ENCODE results near the gene CCM2L. TPM values are rescaled to one million over a fixed set of nuclear protein-coding genes. Genes with fewer than 3 reads are reported as not detected.

Gene CCM2L
- total and polyA plus RNA-seq, 9 of the 15 experiments (the other 6 are each of a cell fraction or from before 2014, with no cell fraction given), result 0.04 TPM; not detected in 8

- no peak overlapping the region for H2AFZ ChIP-seq (ENCODE audit: low read depth, low read length)
- H3K9me3 ChIP-seq (replicated peaks; ENCODE audit: control insufficient read depth, insufficient read depth, low read depth, low read length), result no peaks in the 10 kb centered on the region
- no peaks in the 10 kb centered on the region for H3K36me3 ChIP-seq (ENCODE audit: control insufficient read depth, insufficient read depth, low read length)
- WGBS (ENCODE audit: insufficient coverage, low coverage, missing lambda C conversion rate), result 11% methylated on average over 4 of the region's 4 CpGs
- TF ChIP-seq ZNF121 (CRISPR knock-in tag; conservative IDR thresholded peaks at IDR 0.05) (peak; percentile 77), PRMT5 (CRISPR knock-in tag; IDR thresholded peaks at IDR 0.05) (no peak), ZBTB9 (CRISPR knock-in tag; IDR thresholded peaks at IDR 0.05) (no peak)
- no TSS peak for BruUV-seq (replicated peaks)
- peaks cover 0 to 15% of the 10 kb centered on the region in 2 experiments; a peak in 2 of 5 replicates for H3K4me1 ChIP-seq (replicated peaks in 1 of 2; ENCODE audit: control insufficient read depth in 2 of 2, insufficient read depth in 2 of 2, low read length in 2 of 2)
- in situ Hi-C loops (cut with MboI), result no loop called here
- H3K27me3 ChIP-seq (ENCODE audit: control insufficient read depth in 2 of 2, insufficient read depth in 2 of 2, low read length in 2 of 2), result peaks cover 44 to 52% of the 10 kb centered on the region in 2 experiments
- no peaks in the 10 kb centered on the region for H4K20me1 ChIP-seq (replicated peaks; ENCODE audit: control insufficient read depth, insufficient read depth, low read length)
- no peaks in the 10 kb centered on the region for H3K9me1 ChIP-seq (ENCODE audit: control insufficient read depth, insufficient read depth, low read length)
- H3K4me2 ChIP-seq (ENCODE audit: insufficient read depth, low read length), result no peak overlapping the region
- DNase-seq (ENCODE audit: extremely low read depth in 1 of 4, low spot score in 3 of 4) (no peak), FAIRE-seq (no peak), ATAC-seq (no peak)
- H3K27ac ChIP-seq (ENCODE audit: extremely low read depth, low read depth, low read length), result no peak overlapping the region
- no peak overlapping the region for H3K9ac ChIP-seq (ENCODE audit: insufficient read depth in 1 of 2, low read depth in 2 of 2, low read length in 2 of 2)
- ChIA-PET CTCF (ENCODE audit: low intra/inter-chr PET ratio) (no interaction called here), POLR2A (no interaction called here)
- no peaks in the 10 kb centered on the region for H3K79me2 ChIP-seq (ENCODE audit: control insufficient read depth, insufficient read depth, low read length)
- H3K4me3 ChIP-seq, result no peak overlapping the region
- intact Hi-C loops (cut with micrococcal nuclease), result no loop called here
Measured at GRCh38 chr20:32050324-32050841, 40.1 kb downstream of the CCM2L start.

GRCh38 chr20:32050851-32051556 is 40.8 kb downstream of the CCM2L start:
- POLR2A ChIA-PET, result no interaction called here
- H3K27me3 ChIP-seq (ENCODE audit: control insufficient read depth in 2 of 2, insufficient read depth in 2 of 2, low read length in 2 of 2), result peaks cover 46 to 55% of the 10 kb centered on the region in 2 experiments
- peak; percentile 39; the same call in 1 of the 2 replicates for TF ChIP-seq VEZF1 (CRISPR knock-in tag; IDR thresholded peaks at IDR 0.05)
- no peak for TF ChIP-seq SRSF3 (IDR thresholded peaks at IDR 0.05; ENCODE audit: insufficient read depth, low read length)
- TF ChIP-seq NR0B1 (IDR thresholded peaks at IDR 0.05; ENCODE audit: partially characterized antibody), result no peak
- TF ChIP-seq CREB3L1 (IDR thresholded peaks at IDR 0.05; ENCODE audit: borderline replicate concordance, low read depth), result no peak
- TF ChIP-seq ZNF24 (IDR thresholded peaks at IDR 0.05), result peak; percentile 65
- TF ChIP-seq MEIS2 (IDR thresholded peaks at IDR 0.05; ENCODE audit: partially characterized antibody), result no peak

More at GRCh38 chr20:32050851-32051556, 40.8 kb downstream of the CCM2L start:
- Histone ChIP-seq H3K79me2 (ENCODE audit: control insufficient read depth, insufficient read depth, low read length) (no peaks in the 10 kb centered on the region), H2AFZ (ENCODE audit: low read depth, low read length) (no peak overlapping the region), H3K4me3 (no peak overlapping the region), H3K9me3 (replicated peaks; ENCODE audit: control insufficient read depth, insufficient read depth, low read depth, low read length) (no peaks in the 10 kb centered on the region), H3K9ac (ENCODE audit: insufficient read depth in 1 of 2, low read depth in 2 of 2, low read length in 2 of 2) (no peak overlapping the region), H3K27ac (ENCODE audit: extremely low read depth, low read depth, low read length) (no peak overlapping the region), H3K4me2 (ENCODE audit: insufficient read depth, low read length) (no peak overlapping the region), H3K36me3 (ENCODE audit: control insufficient read depth, insufficient read depth, low read length) (no peaks in the 10 kb centered on the region), H4K20me1 (replicated peaks; ENCODE audit: control insufficient read depth, insufficient read depth, low read length) (no peaks in the 10 kb centered on the region), H3K9me1 (ENCODE audit: control insufficient read depth, insufficient read depth, low read length) (no peaks in the 10 kb centered on the region), H3K4me1 (replicated peaks in 1 of 2; ENCODE audit: control insufficient read depth in 2 of 2, insufficient read depth in 2 of 2, low read length in 2 of 2) (peaks cover 0 to 15% of the 10 kb centered on the region in 2 experiments; a peak in 2 of 5 replicates)
- WGBS (ENCODE audit: insufficient coverage, low coverage, missing lambda C conversion rate), result 7% methylated on average over 15 of the region's 17 CpGs
- no TSS peak for BruUV-seq (replicated peaks)
- FAIRE-seq (no peak), ATAC-seq (peak; percentile 71), DNase-seq (ENCODE audit: extremely low read depth in 1 of 4, low spot score in 3 of 4) (no peak)
- intact Hi-C loops (cut with micrococcal nuclease) (no loop called here), in situ Hi-C loops (cut with MboI) (no loop called here)
- CTCF ChIA-PET (ENCODE audit: low intra/inter-chr PET ratio), result no interaction called here

Measured in K562 (cell line).